ENCODE results near the gene MLH1.

DNA sequence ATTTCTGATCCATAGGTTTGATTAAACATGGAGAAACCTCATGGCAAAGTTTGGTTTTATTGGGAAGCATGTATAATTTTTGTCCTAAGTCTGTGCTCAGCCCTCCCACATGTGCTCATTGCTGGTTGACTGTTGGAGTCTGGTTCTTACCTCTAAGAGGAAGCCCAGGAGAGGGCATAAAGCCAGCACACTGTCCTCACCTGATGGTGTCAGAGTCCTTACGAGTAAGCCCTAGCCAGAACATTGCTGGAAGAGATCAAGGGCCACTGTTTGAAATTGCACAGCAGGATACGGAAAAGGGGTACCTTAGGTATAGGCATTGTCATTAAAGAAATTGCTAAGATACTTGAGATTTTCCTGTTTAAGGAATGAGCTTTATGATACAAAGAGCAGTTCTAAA is 21.3 kb downstream of the MLH1 start:
- TF ChIP-seq, protein P1, sequence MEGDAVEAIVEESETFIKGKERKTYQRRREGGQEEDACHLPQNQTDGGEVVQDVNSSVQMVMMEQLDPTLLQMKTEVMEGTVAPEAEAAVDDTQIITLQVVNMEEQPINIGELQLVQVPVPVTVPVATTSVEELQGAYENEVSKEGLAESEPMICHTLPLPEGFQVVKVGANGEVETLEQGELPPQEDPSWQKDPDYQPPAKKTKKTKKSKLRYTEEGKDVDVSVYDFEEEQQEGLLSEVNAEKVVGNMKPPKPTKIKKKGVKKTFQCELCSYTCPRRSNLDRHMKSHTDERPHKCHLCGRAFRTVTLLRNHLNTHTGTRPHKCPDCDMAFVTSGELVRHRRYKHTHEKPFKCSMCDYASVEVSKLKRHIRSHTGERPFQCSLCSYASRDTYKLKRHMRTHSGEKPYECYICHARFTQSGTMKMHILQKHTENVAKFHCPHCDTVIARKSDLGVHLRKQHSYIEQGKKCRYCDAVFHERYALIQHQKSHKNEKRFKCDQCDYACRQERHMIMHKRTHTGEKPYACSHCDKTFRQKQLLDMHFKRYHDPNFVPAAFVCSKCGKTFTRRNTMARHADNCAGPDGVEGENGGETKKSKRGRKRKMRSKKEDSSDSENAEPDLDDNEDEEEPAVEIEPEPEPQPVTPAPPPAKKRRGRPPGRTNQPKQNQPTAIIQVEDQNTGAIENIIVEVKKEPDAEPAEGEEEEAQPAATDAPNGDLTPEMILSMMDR (conservative IDR thresholded peaks at IDR 0.05; ENCODE audit: low read depth, low read length): no peak
- TF ChIP-seq EZH2phosphoT487 (IDR thresholded peaks at IDR 0.05; ENCODE audit: borderline replicate concordance, low read length): no peak
- TF ChIP-seq EZH2 (IDR thresholded peaks at IDR 0.05; ENCODE audit: low read length, unreplicated experiment): no peak

Measured in PC-3 (cell line).